Esophagus muscularis mucosa (tissue), 4 donors: ENCODE data around the gene PCNX2. TPM values are rescaled to one million over a fixed set of nuclear protein-coding genes. Genes with fewer than 3 reads are reported as not detected.

Experiments used
- DNase-seq: peaks from one replicate; pipeline ENCODE4 v3.0.0-alpha.2; 2017; ENCODE audit errors: extremely low spot score
- H3K27ac ChIP-seq, 4 donors: fragments of 200-600 bp; sonication (generic); replicated peaks in 1 of 4; 1 replicate in 3 of 4; 2 replicates in 1 of 4; pipeline ENCODE4 v1.5.1; 2016 to 2019; ENCODE audit warnings: mild to moderate bottlenecking in 1 of 4
- H3K27me3 ChIP-seq, 4 donors: fragments of 200-600 bp; sonication (generic); one replicate each; pipeline versions ENCODE4 v1.5.1 to v1.6.0; 2016 to 2019
- H3K36me3 ChIP-seq, 4 donors: fragments of 200-600 bp; sonication (generic); one replicate each; pipeline ENCODE4 v1.5.1; 2016 to 2019
- H3K4me1 ChIP-seq, 4 donors: fragments of 200-600 bp; sonication (generic); one replicate each; pipeline ENCODE4 v1.5.1; 2016 to 2019
- H3K4me3 ChIP-seq, 4 donors: fragments of 200-600 bp; sonication (generic); 1 replicate in 2 of 4; 2 replicates in 2 of 4; pipeline ENCODE4 v1.5.1; 2016 to 2019; ENCODE audit warnings: mild to moderate bottlenecking in 4 of 4, moderate library complexity in 1 of 4
- H3K9me3 ChIP-seq, 4 donors: fragments of 200-600 bp; sonication (generic); 1 replicate in 3 of 4; 2 replicates in 1 of 4; pipeline ENCODE4 v1.5.1; 2016 to 2019
- EP300 ChIP-seq: sonication (generic); formaldehyde crosslinking; IDR thresholded peaks from one replicate; pipeline ENCODE4 v1.6.1; 2017; ENCODE audit warnings: antibody characterized with exemption
- POLR2A ChIP-seq: fragments of 450-650 bp; IDR thresholded peaks from one replicate; pipeline ENCODE4 v1.6.1; 2017; ENCODE audit warnings: antibody characterized with exemption, moderate library complexity, mild to moderate bottlenecking, low read depth
- POLR2AphosphoS5 ChIP-seq, 2 donors: sonication (generic); formaldehyde crosslinking; IDR thresholded peaks; one replicate each; pipeline ENCODE4 v1.6.1; 2017; ENCODE audit warnings: antibody characterized with exemption in 2 of 2
- WGBS: methylation state at CpG from one replicate; pipeline ENCODE4 v1.1.5; 2018; 5-methylcytosine and 5-hydroxymethylcytosine counted together
- intact Hi-C: fragments of 100-400 bp; cut with DNase I; formaldehyde crosslinking; loops from one replicate; pipeline ENCODE4 v1.15.1; 2023
- total RNA-seq, 4 donors: library from RNA; depleted of rRNA; stranded (reverse); fragments of >200 nt; gene quantifications; one replicate each; pipeline versions ENCODE4 v1.1.0 to v1.2.1, GENCODE V29; 2016
- TF ChIP-seq, protein P1 (sequence below), 3 experiments: fragments of 200-600 bp in 2 of 3; fragments of 450-650 bp in 1 of 3; sonication (generic) in 2 of 3; IDR thresholded peaks; one replicate each; pipeline ENCODE4 v1.5.1; 2017 to 2019; ENCODE audit warnings: antibody characterized with exemption in 3 of 3, mild to moderate bottlenecking in 2 of 3, moderate library complexity in 1 of 3

The PCNX2 gene
- total RNA-seq, 4 donors from 2014 or later = 5.7 to 23.3 (median 7.9) TPM

DNA sequence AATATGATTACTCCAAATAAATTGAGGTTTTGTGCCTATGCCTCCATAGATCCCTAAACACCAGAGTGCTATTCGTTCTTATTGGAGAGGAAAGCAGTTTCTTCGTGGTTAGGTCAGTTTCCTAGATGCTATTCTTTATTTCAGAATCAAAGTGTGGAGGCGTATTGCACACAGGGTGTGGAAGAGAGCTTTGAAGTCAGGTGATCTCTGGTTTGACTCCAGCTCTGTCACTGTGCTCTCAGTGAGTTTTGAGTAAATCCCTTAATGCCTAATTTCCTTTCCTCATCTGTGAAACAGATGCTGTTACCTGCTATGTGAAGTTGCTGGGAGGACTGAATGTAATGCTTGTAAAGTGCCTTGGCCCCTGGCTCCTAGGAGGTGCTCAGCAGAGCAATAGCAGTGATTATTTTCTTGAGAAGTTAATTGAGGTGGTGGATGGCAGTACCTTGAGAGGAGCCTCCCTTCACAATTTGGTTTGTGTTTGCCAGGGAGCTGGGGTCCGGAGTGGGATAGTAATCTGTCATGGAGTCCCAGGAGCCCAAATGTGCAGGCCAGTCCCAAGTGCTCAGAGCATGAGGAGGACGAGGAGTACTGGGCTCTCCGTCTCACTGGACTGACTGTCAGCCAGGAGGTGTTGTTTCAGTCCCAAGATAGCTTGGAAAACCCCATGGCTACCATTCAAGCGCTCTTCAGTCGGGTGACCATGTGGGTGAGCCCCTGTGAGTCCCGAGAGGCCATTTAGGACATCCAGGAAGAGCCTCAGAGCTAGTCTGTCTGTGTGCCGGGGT, 330.2 kb downstream of the PCNX2 start:
- Histone ChIP-seq H3K4me1 (peaks cover 22 to 48% (median 29%) of the 10 kb centered on the region in 4 donors), H3K36me3 (peaks cover 0 to 41% (median 14%) of the 10 kb centered on the region in 4 donors), H3K27ac (peak overlapping the region in 3 of 4 donors; percentile 8 to 23 (median 14)), H3K27me3 (no peaks in the 10 kb centered on the region), H3K9me3 (no peaks in the 10 kb centered on the region), H3K4me3 (no peak overlapping the region)
- no peak for DNase-seq
- intact Hi-C loops = no loop called here
- TF ChIP-seq, protein P1, sequence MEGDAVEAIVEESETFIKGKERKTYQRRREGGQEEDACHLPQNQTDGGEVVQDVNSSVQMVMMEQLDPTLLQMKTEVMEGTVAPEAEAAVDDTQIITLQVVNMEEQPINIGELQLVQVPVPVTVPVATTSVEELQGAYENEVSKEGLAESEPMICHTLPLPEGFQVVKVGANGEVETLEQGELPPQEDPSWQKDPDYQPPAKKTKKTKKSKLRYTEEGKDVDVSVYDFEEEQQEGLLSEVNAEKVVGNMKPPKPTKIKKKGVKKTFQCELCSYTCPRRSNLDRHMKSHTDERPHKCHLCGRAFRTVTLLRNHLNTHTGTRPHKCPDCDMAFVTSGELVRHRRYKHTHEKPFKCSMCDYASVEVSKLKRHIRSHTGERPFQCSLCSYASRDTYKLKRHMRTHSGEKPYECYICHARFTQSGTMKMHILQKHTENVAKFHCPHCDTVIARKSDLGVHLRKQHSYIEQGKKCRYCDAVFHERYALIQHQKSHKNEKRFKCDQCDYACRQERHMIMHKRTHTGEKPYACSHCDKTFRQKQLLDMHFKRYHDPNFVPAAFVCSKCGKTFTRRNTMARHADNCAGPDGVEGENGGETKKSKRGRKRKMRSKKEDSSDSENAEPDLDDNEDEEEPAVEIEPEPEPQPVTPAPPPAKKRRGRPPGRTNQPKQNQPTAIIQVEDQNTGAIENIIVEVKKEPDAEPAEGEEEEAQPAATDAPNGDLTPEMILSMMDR (IDR thresholded peaks at IDR 0.05) = no peak
- TF ChIP-seq POLR2AphosphoS5 (IDR thresholded peaks at IDR 0.05) = no peak
- no peak for TF ChIP-seq EP300
- TF ChIP-seq POLR2A = no peak
- WGBS = 87% methylated on average over 4 of the region's 10 CpGs

DNA sequence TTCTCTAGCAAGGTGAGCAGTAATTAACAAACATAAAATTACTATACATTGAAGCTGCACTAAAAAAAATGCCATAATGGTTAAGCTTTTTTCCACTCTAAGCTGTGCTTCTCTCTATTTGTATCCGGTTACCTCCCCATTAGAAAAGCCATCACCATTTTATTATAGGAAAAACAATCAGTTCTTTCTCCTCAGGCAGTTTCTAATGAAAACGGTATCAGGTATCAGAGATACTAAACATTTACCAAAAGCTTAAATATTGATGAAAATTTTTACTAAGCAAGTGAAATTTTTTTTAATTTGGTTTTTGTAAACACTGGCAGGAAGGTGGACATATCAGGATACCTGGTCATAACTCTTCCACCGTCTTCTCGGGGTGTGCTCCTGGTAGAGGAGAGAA, 330.9 kb downstream of the PCNX2 start:
- intact Hi-C loops = no loop called here
- 96% methylated on average over 4 of the region's 4 CpGs for WGBS
- TF ChIP-seq POLR2AphosphoS5 (IDR thresholded peaks at IDR 0.05) = no peak
- TF ChIP-seq POLR2A = no peak
- TF ChIP-seq, protein P1 (IDR thresholded peaks at IDR 0.05) = no peak
- no peak for TF ChIP-seq EP300

DNA sequence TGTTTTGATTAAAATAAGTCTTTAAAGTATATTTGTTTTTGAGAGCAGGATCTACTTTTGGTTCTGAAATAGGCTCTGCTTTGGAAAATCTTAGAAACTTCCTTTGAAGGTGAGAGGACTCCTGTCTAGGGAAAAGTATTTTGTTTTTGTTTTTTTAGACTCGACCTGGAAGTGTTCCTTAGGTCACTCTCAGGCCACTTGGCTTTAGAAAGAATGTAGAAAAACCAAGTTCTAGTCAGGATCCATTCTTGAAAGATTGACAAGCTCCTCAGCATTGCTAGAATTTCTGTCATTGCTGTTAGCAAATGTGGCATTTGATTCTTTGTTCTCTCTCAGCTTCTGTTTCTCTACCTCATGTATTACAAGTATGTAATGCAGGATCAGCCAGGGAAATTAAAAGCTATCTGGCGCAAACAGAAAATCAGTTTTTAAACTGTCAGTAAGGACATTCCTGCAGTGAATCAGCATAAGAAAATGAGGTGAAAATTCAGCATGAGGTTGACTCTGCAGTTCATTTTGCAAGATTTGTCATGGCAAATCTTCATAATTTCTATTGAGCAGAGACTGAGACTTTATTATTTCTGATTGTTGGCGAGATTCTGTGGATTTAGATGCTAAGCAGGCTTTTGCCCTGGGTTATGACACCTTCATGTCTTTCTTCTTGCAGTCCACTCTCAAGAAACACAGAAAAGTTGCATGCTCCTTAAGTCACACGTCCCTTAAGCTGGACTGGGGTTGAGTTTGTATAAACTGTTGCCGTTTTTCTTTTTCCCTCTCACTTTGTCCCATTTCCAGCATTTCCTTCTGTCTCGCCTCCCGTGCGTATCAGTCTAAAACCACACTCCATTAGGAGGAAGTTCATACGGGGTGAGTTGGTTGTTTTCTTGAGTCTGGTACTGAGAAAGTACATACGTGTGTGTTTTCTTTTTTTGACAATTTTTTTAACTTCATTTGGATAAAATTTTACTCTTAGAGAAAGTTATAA, 332.5 kb downstream of the PCNX2 start:
- peaks cover 7 to 39% (median 12%) of the 10 kb centered on the region in 4 donors for H3K36me3 ChIP-seq
- no peaks in the 10 kb centered on the region for H3K27me3 ChIP-seq
- H3K27ac ChIP-seq = peak overlapping the region; percentile 39 to 58 (median 52)
- no peak for DNase-seq
- TF ChIP-seq EP300 = no peak
- TF ChIP-seq, protein P1 (IDR thresholded peaks at IDR 0.05) = no peak
- H3K4me1 ChIP-seq = peaks cover 18 to 40% (median 26%) of the 10 kb centered on the region in 4 donors
- peak overlapping the region in 2 of 4 donors; percentile 5 to 9 for H3K4me3 ChIP-seq
- WGBS = 47% methylated on average over 10 of the region's 10 CpGs
- intact Hi-C loops = no loop called here
- H3K9me3 ChIP-seq = peaks cover 0 to 6% (median 2%) of the 10 kb centered on the region in 4 donors

More for the DNA sequence above, 330.9 kb downstream of the PCNX2 start:
- Histone ChIP-seq H3K36me3 (peaks cover 0 to 41% (median 8%) of the 10 kb centered on the region in 4 donors), H3K4me1 (peaks cover 22 to 48% (median 28%) of the 10 kb centered on the region in 4 donors), H3K27me3 (no peaks in the 10 kb centered on the region), H3K27ac (no peak overlapping the region), H3K4me3 (no peak overlapping the region), H3K9me3 (no peaks in the 10 kb centered on the region)
- no peak for DNase-seq

DNA sequence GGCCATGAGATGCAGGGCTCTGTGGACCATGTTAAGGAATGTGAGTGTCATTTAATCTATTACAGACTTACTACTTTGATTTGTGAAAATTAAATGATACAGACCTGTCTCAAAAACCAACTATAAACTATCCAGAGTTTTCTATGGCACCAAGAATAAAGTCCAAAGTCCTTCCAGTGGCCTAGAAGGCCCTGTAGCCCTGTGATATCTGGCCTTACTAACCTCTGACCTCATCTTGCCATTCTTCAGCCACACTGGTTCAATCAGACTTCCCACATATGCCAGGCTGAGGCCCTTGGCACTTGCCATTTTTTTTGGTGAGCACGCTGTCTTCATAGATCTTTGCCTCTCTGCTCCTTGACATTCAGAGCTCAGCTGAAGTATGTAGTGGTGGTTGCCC, 337.5 kb downstream of the PCNX2 start:
- H3K4me3 ChIP-seq = no peak overlapping the region
- no peak overlapping the region for H3K27ac ChIP-seq
- intact Hi-C loops = no loop called here
- TF ChIP-seq, protein P1 (IDR thresholded peaks at IDR 0.05) = no peak
- TF ChIP-seq POLR2A = no peak
- no peak for TF ChIP-seq EP300
- TF ChIP-seq POLR2AphosphoS5 (IDR thresholded peaks at IDR 0.05) = no peak
- peaks cover 7 to 15% (median 10%) of the 10 kb centered on the region in 4 donors for H3K4me1 ChIP-seq
- DNase-seq = no peak
- 94% methylated on average over 1 of the region's 1 CpG for WGBS
- H3K27me3 ChIP-seq = no peaks in the 10 kb centered on the region
- peaks cover 0 to 10% (median 3%) of the 10 kb centered on the region in 4 donors for H3K9me3 ChIP-seq
- peaks cover 16 to 42% (median 25%) of the 10 kb centered on the region in 4 donors for H3K36me3 ChIP-seq
